Upper lobe of left lung (tissue), 4 donors: ENCODE data around the gene LIMK2.

Experiments used
- CTCF ChIP-seq, 6 experiments: fragments of 450-650 bp in 4 of 6; fragments of 200-600 bp in 2 of 6; sonication (generic) in 2 of 6; IDR thresholded peaks; one replicate each; pipeline ENCODE4 v1.5.1; 2016 to 2019; ENCODE audit warnings: antibody characterized with exemption in 6 of 6
- EP300 ChIP-seq, 4 donors: sonication (generic); formaldehyde crosslinking; IDR thresholded peaks; one replicate each; pipeline ENCODE4 v1.5.1; 2017; ENCODE audit warnings: antibody characterized with exemption in 4 of 4, control low read depth in 2 of 4

DNA sequence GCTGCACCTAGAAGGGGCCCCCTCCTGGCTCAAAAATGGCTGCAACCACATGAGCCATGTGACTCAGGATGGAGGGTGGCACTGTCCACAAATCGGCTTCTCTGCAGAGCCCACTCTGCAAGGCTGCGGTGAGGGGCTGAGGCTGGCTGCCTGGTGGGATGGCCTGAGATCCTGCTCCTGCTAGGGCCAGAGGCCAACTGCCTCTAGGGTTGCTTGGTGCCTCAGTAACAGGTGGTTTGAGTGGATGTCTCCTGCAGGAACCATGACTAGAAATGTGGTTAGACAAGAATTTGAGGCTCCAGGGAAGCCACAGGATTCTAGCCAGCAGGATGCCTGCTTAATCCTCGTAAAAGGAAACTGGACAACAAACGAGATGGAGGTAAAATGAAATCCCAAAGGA is 116.9 kb downstream of the LIMK2 start:
- TF ChIP-seq EP300 (IDR thresholded peaks at IDR 0.05) (no peak), CTCF (IDR thresholded peaks at IDR 0.05) (no peak)
